Nephron progenitor cell (in vitro differentiated cells): ENCODE measurements around the gene SYTL3.

Source experiments
- DNase-seq: peaks from one replicate; pipeline ENCODE4 v3.0.0; 2021
- H3K27ac Mint-ChIP-seq: 2 replicates; pipeline ENCODE4 v1.8.0; 2021; ENCODE audit warnings: mild to moderate bottlenecking, moderate library complexity, mixed read lengths
- H3K27me3 Mint-ChIP-seq: 2 replicates; pipeline ENCODE4 v1.8.0; 2021; ENCODE audit warnings: mild to moderate bottlenecking, low read depth, mixed read lengths; ENCODE audit not compliant: poor library complexity
- H3K36me3 Mint-ChIP-seq: 2 replicates; pipeline ENCODE4 v1.8.0; 2021; ENCODE audit warnings: low read depth, mixed read lengths
- H3K4me1 Mint-ChIP-seq: 2 replicates; pipeline ENCODE4 v1.8.0; 2021; ENCODE audit warnings: mixed read lengths
- H3K4me3 Mint-ChIP-seq: 2 replicates; pipeline ENCODE4 v1.8.0; 2021; ENCODE audit warnings: mild to moderate bottlenecking, moderate library complexity, mixed read lengths
- H3K9me3 Mint-ChIP-seq: 2 replicates; pipeline ENCODE4 v1.8.0; 2021; ENCODE audit warnings: mild to moderate bottlenecking, moderate library complexity, mixed read lengths
- CTCF ChIP-seq: fragments of 200-600 bp; sonication (generic); IDR thresholded peaks from 2 replicates; pipeline ENCODE4 v1.5.0; 2021; ENCODE audit warnings: antibody characterized with exemption

SYTL3 gene

GRCh38 chr6:158684745-158685324 lies 35.0 kb downstream of the SYTL3 start:
- no peak overlapping the region for H3K27ac Mint-ChIP-seq
- no peak for DNase-seq
- H3K9me3 Mint-ChIP-seq: no peaks in the 10 kb centered on the region
- no peak for TF ChIP-seq CTCF
- H3K4me3 Mint-ChIP-seq: no peak overlapping the region
- H3K36me3 Mint-ChIP-seq: no peaks in the 10 kb centered on the region
- peaks cover 6% of the 10 kb centered on the region for H3K4me1 Mint-ChIP-seq
- H3K27me3 Mint-ChIP-seq: peaks cover 35% of the 10 kb centered on the region

- Mint-ChIP-seq H3K27ac (peak overlapping the region; percentile 5), H3K27me3 (peaks cover 31% of the 10 kb centered on the region), H3K36me3 (no peaks in the 10 kb centered on the region), H3K4me1 (peaks cover 6% of the 10 kb centered on the region), H3K9me3 (no peaks in the 10 kb centered on the region), H3K4me3 (no peak overlapping the region)
- TF ChIP-seq CTCF: no peak
- no peak for DNase-seq
Measured at GRCh38 chr6:158686311-158686710, 36.5 kb downstream of the SYTL3 start.

- Mint-ChIP-seq H3K27ac (no peak overlapping the region), H3K36me3 (no peaks in the 10 kb centered on the region), H3K27me3 (peaks cover 31% of the 10 kb centered on the region), H3K9me3 (no peaks in the 10 kb centered on the region), H3K4me3 (no peak overlapping the region), H3K4me1 (peaks cover 6% of the 10 kb centered on the region)
- DNase-seq: no peak
- no peak for TF ChIP-seq CTCF
Measured at GRCh38 chr6:158686791-158687381, 37.0 kb downstream of the SYTL3 start.

GRCh38 chr6:158687506-158687905 lies 37.7 kb downstream of the SYTL3 start:
- Mint-ChIP-seq H3K36me3 (no peaks in the 10 kb centered on the region), H3K27ac (no peak overlapping the region), H3K4me1 (peaks cover 6% of the 10 kb centered on the region), H3K27me3 (peaks cover 33% of the 10 kb centered on the region), H3K4me3 (no peak overlapping the region), H3K9me3 (no peaks in the 10 kb centered on the region)
- TF ChIP-seq CTCF: no peak
- no peak for DNase-seq

- Mint-ChIP-seq H3K4me3 (no peak overlapping the region), H3K9me3 (no peaks in the 10 kb centered on the region), H3K36me3 (no peaks in the 10 kb centered on the region), H3K27me3 (peaks cover 30% of the 10 kb centered on the region), H3K27ac (no peak overlapping the region), H3K4me1 (peaks cover 10% of the 10 kb centered on the region)
- TF ChIP-seq CTCF: no peak
- DNase-seq: no peak
Measured at GRCh38 chr6:158688860-158689259, 39.0 kb downstream of the SYTL3 start.

GRCh38 chr6:158694913-158695312 lies 45.1 kb downstream of the SYTL3 start:
- no peak for DNase-seq
- Mint-ChIP-seq H3K4me1 (peaks cover 12% of the 10 kb centered on the region), H3K27me3 (peaks cover 6% of the 10 kb centered on the region), H3K36me3 (no peaks in the 10 kb centered on the region), H3K9me3 (peaks cover 9% of the 10 kb centered on the region), H3K27ac (peak overlapping the region; percentile 26), H3K4me3 (no peak overlapping the region)
- no peak for TF ChIP-seq CTCF
